ENCODE data around the gene OBI1. TPM values are rescaled to one million over a fixed set of nuclear protein-coding genes. Genes with fewer than 3 reads are reported as not detected.
A peak's percentile ranks its signal among the peaks of the same experiment; 100 is the strongest.

OBI1 gene, protein sequence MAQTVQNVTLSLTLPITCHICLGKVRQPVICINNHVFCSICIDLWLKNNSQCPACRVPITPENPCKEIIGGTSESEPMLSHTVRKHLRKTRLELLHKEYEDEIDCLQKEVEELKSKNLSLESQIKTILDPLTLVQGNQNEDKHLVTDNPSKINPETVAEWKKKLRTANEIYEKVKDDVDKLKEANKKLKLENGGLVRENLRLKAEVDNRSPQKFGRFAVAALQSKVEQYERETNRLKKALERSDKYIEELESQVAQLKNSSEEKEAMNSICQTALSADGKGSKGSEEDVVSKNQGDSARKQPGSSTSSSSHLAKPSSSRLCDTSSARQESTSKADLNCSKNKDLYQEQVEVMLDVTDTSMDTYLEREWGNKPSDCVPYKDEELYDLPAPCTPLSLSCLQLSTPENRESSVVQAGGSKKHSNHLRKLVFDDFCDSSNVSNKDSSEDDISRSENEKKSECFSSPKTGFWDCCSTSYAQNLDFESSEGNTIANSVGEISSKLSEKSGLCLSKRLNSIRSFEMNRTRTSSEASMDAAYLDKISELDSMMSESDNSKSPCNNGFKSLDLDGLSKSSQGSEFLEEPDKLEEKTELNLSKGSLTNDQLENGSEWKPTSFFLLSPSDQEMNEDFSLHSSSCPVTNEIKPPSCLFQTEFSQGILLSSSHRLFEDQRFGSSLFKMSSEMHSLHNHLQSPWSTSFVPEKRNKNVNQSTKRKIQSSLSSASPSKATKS
- total RNA-seq (2014; rRNA removed; shearing (Covaris generic)), result 15.0 and 16.3 TPM in 2 replicates

DNA sequence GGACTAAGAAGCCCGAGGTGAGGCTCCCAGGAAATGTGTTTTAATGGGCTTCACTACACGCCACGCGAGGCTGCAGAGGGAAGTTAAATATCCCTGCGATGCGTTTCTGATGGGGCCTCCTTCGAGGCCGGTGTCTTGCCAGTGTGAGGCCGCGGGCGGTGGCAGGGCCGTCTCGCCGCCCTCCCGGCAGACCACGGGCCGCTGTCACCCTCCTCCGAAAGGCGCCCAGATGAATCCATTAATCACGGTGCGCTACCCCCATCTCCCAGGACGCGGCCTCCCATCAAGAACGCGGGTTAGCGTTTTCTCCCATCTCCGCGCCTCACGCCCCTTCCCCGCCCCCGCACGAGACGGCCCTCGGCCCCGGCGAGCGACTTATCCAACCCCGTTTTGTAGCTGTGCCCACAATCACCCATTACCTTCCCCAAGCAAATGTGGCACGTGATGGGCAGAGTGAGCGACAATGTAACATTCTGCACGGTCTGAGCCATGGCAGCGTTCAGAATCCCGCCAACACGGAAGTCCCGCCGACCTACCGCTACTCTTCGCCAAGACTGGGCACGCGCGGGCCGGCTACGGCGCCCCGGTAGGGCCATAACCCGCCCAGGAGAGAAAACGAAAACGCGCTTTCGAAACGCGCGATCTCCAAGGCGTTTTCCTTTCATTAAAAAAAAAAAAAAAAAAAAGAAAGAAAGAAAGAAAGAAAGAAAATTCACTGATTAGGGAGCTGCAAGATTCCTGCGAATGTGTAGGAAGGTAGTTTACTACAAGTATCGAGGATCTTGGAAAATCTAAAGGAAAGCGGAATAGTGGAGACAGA, at the start of gene OBI1:
Gene OBI1, minus strand, starts transcription at position 526 of the 820 bp plus-strand sequence. Its CDS starts 35 bp downstream, at position 491.
- peak; percentile 82 for DNase-seq (ENCODE audit: low read depth)

GRCh38 chr13:78701383-78701782, 42.4 kb upstream of the OBI1 start:
- DNase-seq (ENCODE audit: low read depth), result no peak

GRCh38 chr13:78700121-78700910, 41.4 kb upstream of the OBI1 start:
- no peak for DNase-seq (ENCODE audit: low read depth)

- no peak for DNase-seq (ENCODE audit: low read depth)
Observed at GRCh38 chr13:78689011-78689410, 30.1 kb upstream of the OBI1 start.

DNA sequence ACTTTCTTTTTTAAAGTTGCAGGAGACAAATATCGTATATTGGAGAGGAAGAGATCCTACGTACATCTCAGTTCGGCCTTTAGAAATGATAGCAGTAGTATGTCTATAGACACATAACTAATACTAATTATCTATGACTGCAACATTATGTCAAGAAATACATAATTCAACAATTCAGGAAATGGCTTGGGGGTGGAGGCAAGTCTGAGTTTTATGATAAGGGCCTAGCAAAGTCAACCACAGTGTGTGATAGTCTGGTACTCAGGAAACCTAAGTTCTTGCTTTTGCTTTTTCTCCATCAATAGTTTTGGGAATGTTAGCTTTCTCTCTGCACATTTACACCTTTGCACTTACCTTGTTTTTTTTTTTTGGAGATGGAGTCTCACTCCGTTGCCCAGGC, 27.5 kb upstream of the OBI1 start:
- DNase-seq (ENCODE audit: low read depth), result no peak

GRCh38 chr13:78680576-78681350, 21.8 kb upstream of the OBI1 start:
- DNase-seq (ENCODE audit: low read depth), result no peak

GRCh38 chr13:78680115-78680561, 21.2 kb upstream of the OBI1 start:
- no peak for DNase-seq (ENCODE audit: low read depth)

DNA sequence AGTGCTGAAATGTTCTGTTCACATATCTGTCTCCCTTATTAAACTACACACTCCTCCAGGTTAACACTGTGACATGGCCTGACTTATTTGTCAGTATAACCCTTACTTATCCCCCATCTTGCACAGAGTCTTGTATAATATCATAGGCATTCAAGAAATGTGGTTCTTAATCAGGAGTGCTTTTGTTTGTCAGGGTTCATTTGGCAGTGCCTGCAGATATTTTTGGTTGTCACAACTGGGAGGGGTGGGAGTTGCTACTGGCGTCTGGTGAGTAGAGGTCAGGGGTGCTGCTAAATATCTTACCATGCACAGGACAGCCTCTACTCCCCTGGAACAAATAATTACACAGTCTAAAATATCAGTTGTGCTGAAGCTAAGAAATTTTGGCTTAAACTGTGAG, 20.4 kb upstream of the OBI1 start:
- DNase-seq (ENCODE audit: low read depth), result no peak

- no peak for DNase-seq (ENCODE audit: low read depth)
Observed at GRCh38 chr13:78675112-78675511, 16.2 kb upstream of the OBI1 start.

DNA sequence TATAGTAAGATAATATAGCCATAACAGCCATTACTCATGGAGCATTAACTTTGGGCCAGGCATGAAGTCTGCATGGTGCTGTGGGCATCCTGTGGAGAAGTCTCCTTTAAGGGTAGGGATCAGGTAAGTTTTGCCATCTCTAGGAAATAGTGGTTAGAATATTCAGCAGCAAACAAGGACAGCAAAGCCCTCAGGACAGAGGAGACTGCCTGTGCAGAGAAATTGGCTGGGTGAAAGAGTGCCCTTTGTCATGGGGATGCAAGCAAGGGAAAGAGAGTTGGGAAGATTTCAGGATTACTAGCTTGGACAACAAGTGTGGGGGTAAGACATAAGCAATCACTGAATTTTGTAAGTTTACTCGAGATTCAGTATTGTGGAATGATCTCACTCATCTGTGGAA, 15.7 kb upstream of the OBI1 start:
- DNase-seq (ENCODE audit: low read depth), result no peak

- DNase-seq (ENCODE audit: low read depth), result no peak
Observed at GRCh38 chr13:78662467-78662866, 3.5 kb upstream of the OBI1 start.

DNA sequence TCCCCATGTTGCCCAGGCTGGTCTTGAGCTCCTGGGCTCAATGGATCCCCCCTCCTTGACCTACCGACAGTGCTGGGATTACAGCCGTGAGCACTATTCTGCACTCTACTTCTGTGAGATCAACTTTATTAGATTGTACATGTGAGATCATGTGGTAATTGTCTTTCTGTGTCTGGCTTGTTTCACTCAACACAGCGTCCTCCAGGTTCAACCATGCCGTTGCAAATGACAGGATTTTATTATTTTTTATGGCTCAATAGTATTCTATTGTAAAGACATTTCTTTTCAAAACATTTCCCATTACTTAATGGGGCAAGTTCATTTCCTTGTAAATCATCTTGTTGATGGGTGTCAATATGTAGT, 1.5 kb upstream of the OBI1 start:
- no peak for DNase-seq (ENCODE audit: low read depth)

- peak; percentile 20 for DNase-seq (ENCODE audit: low read depth)
Observed at GRCh38 chr13:78659732-78660494, 958 bp upstream of the OBI1 start.

GRCh38 chr13:78659450-78659730, 435 bp upstream of the OBI1 start:
- DNase-seq (ENCODE audit: low read depth), result no peak

DNA sequence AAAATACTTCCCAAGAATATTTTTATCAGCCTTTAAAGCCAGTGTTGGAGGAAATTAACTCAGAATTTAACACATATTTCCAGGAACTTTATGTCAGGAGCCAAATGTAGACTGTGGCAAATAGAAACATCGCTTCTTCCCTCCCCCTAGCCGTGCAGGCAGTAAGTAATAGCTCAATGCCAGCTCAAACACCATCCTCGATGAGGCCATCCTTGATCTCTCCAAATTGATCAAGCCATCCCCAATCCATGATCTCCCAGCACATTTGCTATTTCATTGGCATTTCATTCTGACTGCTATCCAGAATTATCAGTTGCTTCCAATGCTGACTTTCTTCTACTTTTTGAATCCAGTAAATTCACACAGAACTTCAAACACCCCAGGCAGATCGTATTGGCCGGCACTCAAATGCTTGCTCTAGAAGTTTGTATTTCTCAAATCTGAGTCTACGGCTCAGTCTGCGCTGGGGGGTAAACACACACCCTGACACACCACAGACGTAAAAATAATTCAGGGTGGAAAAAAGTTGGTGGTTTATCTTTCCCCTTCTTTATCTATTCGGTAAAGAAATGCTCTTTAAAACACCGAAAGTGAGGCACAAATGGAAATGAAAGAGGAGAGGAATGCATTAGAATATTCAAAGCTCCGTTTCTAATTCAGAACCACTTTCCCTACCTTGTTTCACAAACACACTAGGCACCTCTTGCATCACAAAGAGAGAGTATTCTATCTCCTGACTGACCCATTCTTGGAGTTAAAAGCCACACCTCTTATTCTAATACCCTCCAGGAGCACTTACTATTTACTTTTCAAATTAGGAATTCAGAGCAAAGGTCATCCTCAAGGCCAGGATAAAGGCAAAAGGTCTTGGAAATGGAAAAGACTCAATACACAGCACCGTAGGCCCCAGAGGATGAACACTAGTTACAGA, 991 bp downstream of the OBI1 start:
- DNase-seq (ENCODE audit: low read depth), result peak; percentile 2

DNA sequence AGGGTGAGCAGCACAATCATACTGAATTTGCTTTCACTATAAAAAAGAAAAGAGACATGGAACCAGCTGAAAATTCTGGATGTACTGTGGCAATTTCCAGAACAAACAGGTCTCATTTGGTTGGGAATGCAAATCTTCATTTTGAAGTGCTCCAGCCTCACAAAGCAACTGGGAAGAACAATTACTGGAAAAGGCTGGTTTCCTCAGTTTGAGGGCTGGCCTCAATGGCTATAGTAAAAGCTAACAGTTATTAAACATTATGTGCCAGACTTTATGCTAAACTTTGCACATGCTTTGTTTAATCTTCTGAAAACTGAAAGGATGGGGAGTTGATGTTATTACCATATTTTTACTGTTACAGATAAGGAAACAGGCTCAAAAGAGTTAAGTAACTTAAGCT, 3.0 kb downstream of the OBI1 start:
- DNase-seq (ENCODE audit: low read depth), result no peak

- no peak for DNase-seq (ENCODE audit: low read depth)
Observed at GRCh38 chr13:78655007-78655406, 3.9 kb downstream of the OBI1 start.

- DNase-seq (ENCODE audit: low read depth), result no peak
Observed at GRCh38 chr13:78652651-78653050, 6.3 kb downstream of the OBI1 start.

DNA sequence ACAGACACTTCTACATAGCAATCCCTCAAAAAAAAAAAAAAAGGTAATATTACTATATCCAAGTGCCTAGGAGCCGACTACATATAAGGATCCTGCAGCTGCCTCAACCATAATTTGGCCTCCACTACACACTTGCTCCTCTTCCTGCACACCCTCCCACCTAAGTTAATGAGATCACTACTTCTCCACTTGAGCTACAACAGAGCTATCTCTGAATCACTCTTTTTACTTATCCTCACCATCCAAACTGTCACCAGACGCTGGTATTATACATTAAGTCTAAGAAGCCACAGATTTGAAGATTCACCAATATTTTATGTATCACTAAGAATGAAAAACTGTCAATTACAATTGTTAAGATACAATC, 8.3 kb downstream of the OBI1 start:
- no peak for DNase-seq (ENCODE audit: low read depth)

Data from RPMI7951 (cell line).